GM18951 (cell line): Measurements from ENCODE around the gene SULT4A1.

Source experiments
- POLR2A ChIP-seq: IDR thresholded peaks from 4 replicates; pipeline ENCODE4 v1.6.1; 2011; ENCODE audit warnings: mild to moderate bottlenecking; ENCODE audit not compliant: insufficient read length, insufficient read depth; ENCODE audit errors: extremely low read depth
- in situ Hi-C: fragments of 300-500 bp; cut with MboI; formaldehyde crosslinking; loops from one replicate; pipeline ENCODE4 v1.12.0; 2022; ENCODE audit warnings: low sequenced_read_pairs, mixed read lengths, inconsistent platforms; ENCODE audit not compliant: unreplicated experiment

Gene SULT4A1

DNA sequence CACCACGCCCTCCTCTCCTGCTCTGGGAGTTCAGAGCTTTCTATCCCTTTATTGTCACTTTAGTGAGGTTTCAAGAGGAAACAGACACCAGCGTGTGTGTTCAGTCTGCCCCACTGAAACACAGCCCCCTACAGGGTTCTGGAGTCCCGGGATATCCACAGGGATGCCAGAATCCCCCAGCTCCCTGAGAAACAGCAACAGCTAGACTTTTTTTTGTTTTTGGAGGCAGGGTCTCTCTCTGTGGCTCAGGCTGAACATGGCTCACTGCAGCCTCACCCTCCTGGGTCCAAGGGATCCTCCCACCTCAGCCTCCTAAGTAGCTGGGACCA lies 10.4 kb downstream of the SULT4A1 start:
- no peak for TF ChIP-seq POLR2A
- in situ Hi-C loops, result no loop called here

DNA sequence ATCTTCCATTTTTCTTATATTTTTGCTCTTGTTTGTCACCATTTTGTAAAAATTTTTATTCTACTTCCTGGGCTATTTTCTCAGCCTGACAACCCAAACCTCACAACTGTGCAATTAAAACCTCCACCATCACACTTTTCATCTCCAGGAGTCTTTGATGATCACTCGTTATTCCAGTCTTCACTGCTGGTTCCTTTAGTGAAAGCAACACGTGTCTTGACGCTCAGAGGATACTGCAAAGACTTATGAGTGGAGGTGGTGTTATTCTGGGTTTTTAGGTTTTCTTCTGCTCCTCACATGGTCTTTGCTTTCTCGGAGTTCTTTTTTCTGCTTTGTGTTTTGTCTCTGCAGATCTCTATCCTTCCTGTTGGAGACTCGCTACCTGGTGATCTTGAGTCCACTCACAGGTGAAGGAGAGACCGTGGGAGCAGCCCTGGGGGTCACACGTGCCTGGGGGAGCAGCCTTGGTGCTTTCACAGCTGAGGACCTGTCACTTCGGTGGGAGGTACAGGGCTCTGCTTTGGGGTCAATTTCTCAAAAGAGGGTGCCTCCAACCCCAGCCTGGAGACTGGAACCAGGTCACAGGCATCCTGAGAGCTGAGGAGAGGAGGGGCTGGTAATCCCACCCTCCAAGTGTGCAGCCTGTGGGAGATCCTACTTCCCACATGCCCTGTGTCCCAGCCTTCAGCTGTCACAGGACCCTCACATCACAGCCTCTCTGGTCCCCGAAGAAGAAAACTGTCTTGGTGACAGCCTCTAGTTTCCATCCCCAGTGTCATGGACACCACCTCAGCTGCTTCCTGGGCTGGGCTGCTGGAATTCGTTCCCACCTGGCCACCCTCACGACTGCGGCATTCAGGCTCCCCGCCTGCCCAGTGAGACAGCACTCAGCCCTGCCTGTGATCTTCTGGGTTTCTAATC lies 11.0 kb downstream of the SULT4A1 start:
- in situ Hi-C loops, result no loop called here
- no peak for TF ChIP-seq POLR2A

DNA sequence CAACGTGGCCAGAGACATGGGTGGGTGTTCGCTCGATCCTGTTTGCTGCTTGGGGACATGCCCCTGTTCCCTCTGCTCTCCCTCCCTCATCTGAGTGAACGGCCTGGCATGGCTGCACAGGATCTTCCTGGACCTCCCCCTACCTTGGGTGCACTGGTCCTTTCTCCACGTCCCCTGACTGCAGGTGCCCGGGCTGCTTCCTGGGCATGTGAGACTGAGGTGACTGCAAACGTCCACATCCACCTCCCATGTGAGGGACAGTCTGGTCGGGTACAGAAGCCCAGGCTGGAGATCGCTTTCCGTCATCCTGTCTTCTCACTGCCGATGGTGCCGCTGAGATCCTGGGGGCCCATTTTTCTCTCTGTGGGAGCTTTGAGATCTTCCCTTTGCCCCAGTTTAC lies 11.8 kb downstream of the SULT4A1 start:
- in situ Hi-C loops, result no loop called here
- no peak for TF ChIP-seq POLR2A

DNA sequence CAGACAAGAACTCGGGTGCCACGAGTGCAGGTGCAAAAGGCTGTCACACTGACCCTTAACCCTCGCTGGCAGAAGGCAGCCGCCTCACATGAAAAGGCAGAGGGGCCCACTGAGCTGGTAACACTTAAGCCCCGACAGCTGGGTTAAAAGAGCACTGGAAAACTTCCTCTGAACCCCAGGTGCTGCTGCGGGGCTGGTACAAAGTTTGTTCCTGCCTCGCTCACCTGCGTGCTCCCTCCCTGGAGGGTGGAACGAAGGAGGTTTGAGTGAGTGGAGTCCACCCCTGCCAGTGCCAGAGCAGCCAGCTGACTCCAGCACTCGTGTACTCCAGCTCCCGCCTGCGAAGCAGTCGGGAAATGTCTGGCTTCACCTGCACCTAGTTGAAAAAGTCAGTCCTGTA lies 12.6 kb downstream of the SULT4A1 start:
- in situ Hi-C loops, result no loop called here
- TF ChIP-seq POLR2A, result no peak

DNA sequence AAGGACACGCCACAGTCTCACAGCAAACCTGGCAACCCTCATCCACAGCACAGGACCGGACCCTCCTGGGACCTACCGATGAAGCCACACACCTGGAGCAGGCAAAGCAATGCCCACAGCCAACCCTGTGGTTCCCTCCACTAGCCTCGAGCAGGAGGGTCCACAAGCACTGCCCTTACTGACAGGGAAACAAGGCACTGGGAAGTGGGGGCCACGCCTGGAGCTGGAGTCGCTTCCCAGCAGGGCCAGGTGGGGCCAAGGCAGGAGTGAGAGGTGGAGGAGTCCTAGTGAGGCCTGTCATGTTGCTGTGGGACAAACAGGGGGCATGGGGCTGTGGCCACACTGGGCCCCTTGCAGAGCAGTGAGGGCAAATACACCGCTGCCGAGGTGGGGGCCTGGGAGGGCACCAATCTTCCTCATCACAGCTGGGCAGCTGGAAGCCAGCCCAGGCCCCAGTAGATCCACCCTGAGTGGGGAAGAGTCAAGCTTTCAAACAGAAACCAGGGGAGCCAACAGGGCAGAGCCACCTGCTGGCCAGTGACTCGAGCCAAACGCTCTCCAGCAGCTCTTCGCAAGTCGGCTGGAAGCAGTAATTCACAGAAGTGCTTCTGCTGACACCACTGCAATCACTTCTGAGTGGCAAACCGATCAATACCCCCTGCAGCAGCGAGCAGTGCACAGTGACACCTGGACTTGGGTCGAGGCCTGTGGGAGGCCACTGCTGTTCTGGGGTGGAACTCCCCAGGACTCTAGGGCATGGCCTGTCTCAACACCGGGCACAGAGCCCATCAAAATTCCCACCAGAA lies 13.7 kb downstream of the SULT4A1 start:
- TF ChIP-seq POLR2A, result no peak
- in situ Hi-C loops, result no loop called here

DNA sequence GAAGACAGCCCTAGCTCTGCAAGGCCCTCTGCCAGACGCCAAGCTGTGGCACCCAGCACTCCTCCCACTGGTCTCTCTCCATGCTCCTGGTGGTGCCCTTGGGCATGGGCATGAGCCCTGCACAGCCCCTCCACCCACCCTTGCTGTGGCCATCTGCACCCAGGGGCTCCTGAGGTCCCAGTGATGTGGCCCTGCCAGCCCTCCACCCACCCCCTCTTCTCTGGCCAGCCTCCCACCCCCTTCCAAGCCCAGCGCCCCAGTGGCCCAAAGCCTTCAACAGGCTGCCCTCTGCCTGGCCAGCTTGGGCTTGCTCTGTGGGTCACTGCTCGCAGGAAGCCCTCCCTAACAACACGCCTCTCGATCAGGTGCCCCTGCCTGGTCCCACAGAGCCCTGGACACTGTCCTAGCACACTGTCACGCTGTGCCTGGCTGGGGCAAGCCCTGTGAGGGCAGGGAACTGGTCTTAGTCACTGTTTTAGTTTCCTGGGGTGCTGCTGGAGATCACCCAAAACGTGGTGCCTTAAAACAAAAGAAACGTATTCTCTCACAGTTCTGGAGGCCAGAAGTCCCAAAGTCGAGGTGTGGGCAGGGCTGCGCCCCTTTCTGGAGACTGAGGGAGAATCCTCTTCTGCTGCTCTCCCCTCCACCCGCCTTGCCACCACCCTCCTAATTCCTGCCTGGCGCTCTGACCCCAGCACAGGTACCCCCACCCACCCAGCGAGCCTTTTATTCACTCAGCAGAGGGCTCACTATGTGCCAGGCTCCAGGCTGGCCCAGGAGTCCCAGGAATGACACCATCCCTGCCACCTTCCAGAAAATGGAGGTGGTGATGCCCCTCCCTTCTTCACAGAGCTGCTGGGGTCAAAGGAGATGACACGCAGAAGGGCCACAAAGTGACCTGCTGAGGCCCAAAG lies 14.7 kb downstream of the SULT4A1 start:
- in situ Hi-C loops, result no loop called here
- TF ChIP-seq POLR2A, result no peak

DNA sequence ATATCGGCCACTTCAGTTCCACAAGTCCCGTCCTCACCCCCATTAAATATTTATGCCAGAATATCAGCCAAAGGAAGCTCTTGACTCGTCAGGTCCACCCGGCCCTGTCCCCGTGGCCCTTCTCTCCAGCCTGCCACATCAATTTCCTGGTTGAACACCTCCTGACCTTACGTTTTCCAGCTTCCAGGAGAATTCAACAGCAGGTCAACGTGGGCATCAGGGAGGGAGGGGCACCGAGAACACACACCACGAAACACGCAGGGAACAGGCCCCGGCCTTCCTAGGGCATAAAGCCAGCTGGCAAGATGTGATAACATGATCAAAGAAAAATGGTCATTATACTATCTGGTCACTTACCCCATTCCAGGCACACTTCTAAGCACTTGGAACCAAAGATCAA lies 15.3 kb downstream of the SULT4A1 start:
- in situ Hi-C loops, result no loop called here
- TF ChIP-seq POLR2A, result no peak

DNA sequence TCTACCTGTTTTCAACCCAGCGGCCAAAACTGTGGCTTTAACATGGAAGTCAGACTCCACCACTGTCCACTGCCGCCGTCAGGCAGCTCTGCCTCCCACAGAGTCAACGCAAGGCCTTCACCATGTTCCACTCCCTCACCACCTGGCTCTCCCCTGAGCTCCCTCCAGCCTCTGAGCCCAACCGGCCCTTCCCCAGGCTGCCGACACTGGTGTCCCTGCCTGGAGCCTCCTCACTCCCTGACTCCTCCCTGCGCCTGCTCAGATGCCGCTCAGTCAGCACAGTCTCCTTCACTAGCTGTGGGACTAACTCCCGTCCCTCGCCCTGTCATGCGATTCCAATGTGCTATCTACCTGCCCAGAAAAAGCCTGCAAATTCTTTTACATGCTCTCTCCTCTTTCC lies 16.3 kb downstream of the SULT4A1 start:
- TF ChIP-seq POLR2A, result no peak
- in situ Hi-C loops, result no loop called here

DNA sequence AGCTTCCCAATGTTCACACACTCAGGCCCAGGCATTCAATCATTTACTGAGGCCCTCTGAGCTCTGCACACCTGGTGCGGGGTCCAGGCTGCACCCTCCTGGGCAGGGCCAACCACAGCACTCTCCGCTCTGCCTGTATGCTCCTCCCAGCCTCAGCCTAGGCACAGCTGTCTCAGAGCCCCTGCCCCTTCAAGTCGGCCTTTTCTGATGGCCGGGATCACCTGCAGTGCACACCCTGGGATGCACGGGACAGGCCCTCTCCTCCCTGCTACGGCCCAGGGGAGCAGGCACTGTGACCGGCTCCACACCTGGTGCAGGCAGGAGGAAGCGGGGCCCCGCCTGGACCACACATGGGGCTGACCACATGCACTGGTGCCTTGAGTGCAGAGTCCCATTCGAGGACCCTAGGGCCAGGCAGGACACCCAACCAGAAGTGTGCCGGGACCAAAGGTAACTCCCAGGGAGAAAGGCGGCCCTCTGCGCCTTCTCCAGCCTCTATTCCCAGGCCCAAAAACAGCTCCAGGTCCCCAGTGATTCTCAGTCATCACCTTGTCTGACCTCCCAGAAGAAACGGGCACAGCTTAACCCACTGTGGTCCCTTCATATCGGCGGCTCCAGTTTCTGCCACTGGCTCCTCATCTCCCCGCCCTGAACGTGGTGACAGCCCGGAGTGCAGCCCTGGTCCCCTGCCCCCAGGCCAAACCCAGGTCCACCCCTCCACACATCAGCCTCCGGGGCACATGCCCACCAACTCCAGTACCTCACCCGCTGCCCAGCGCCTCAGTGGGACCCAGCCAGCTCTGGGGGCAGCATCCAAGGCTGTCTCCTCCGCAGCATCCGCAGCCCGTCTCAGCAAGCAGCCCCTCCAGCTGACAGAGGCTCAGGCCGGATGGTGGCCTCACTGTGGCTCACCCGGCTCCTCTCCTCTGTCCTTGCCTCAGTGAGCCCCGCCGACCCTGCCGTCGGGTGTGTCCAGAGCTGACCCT lies 17.5 kb downstream of the SULT4A1 start:
- in situ Hi-C loops, result no loop called here
- TF ChIP-seq POLR2A, result no peak

DNA sequence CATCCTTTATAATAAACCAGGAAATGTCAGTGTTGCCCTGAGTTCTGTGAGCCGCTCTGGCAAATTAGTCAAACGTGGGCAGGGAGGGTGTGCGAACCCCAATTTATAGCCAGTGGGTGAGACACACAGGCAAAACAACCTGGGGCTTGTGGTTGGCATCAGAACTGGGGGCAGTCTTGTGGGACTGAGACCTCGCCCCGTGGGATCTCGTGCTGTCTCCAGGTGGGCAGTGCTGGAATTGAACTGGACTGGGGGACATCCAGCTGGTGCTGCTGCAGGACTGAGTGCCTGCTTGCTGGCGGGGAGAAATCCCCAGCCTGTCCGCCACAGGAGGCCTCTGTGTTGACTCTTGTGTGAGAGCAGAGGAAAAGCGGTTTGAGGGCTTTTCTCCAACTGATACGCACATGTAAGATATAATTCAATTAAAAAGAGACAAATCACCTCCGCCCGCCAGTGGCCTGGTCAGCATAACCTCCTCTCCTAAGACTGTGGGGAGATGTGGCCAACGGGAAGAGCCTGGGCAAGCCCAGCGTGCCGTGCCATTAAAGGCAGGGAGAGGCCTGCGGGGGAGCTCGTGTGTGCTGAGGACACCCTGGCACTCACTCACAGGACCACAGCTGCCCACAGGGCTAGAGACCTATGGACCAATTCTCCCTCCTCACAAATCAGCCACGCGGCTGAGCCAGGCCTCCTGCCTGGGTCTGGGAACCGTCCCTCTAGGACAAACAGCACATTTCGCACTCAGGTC lies 18.4 kb downstream of the SULT4A1 start:
- TF ChIP-seq POLR2A, result no peak
- in situ Hi-C loops, result no loop called here

DNA sequence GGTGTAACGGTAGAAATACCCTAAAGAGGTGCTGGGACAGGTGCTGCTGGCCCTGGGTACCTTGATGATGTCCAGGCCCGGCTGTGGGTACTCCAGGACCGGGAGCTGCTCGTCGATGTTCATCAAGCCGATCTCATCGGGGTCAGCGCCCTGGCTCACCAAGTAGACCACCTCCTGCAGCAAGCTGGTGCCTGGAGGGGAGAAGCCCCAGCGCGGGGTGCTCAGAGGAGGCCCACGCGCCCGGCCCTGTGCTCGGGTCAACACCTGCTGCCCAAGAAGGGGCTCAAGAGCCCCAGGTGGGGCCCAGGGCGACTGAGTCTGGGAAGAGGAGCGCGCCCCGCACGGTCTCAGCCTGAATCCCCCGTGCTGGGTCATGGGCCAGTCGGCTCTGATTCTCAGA lies 20.6 kb downstream of the SULT4A1 start:
- in situ Hi-C loops, result no loop called here
- TF ChIP-seq POLR2A, result no peak
